ENCODE results near the gene ANKRD40. TPM values are rescaled to one million over a fixed set of nuclear protein-coding genes. Genes with fewer than 3 reads are reported as not detected.

ANKRD40 gene
- total and polyA plus RNA-seq, 9 of the 15 experiments (the other 6 are each of a cell fraction or from before 2014, with no cell fraction given): 9.0 to 28.9 (median 27.7) TPM

GRCh38 chr17:50653738-50654137 lies 54.0 kb downstream of the ANKRD40 start:
- Histone ChIP-seq H3K9me1 (ENCODE audit: control insufficient read depth, insufficient read depth, low read length) (no peaks in the 10 kb centered on the region), H4K20me1 (replicated peaks; ENCODE audit: control insufficient read depth, insufficient read depth, low read length) (no peaks in the 10 kb centered on the region), H3K9ac (ENCODE audit: insufficient read depth in 1 of 2, low read depth in 2 of 2, low read length in 2 of 2) (no peak overlapping the region), H3K4me2 (ENCODE audit: insufficient read depth, low read length) (no peak overlapping the region), H3K27me3 (ENCODE audit: control insufficient read depth in 2 of 2, insufficient read depth in 2 of 2, low read length in 2 of 2) (no peaks in the 10 kb centered on the region), H3K79me2 (ENCODE audit: control insufficient read depth, insufficient read depth, low read length) (no peaks in the 10 kb centered on the region), H3K36me3 (ENCODE audit: control insufficient read depth, insufficient read depth, low read length) (no peaks in the 10 kb centered on the region), H3K27ac (ENCODE audit: extremely low read depth, low read depth, low read length) (no peak overlapping the region), H3K9me3 (replicated peaks; ENCODE audit: control insufficient read depth, insufficient read depth, low read depth, low read length) (peaks cover 4% of the 10 kb centered on the region; the same call in 1 of the 2 replicates), H3K4me1 (replicated peaks in 1 of 2; ENCODE audit: control insufficient read depth in 2 of 2, insufficient read depth in 2 of 2, low read length in 2 of 2) (peaks cover 5 to 8% of the 10 kb centered on the region in 2 experiments; a peak in 4 of 5 replicates), H3K4me3 (no peak overlapping the region), H2AFZ (ENCODE audit: low read depth, low read length) (no peak overlapping the region)
- no peak for ATAC-seq
- in situ Hi-C loops (cut with MboI): no loop called here
- CTCF ChIA-PET (ENCODE audit: low intra/inter-chr PET ratio): no interaction called here
- POLR2A ChIA-PET: interaction anchor here (0.6 to 1.3 kb wide), 3 partner anchors 15 to 165 kb away, joined by 3 read pairs; no protein-coding TSS in a partner anchor
- no TSS peak for BruUV-seq (replicated peaks)
- DNase-seq (ENCODE audit: extremely low read depth in 1 of 4, low spot score in 3 of 4): no peak
- WGBS (ENCODE audit: insufficient coverage, low coverage, missing lambda C conversion rate): 18% methylated on average over 2 of the region's 3 CpGs
- intact Hi-C loops (cut with micrococcal nuclease): no loop called here
- no peak for FAIRE-seq
- TF ChIP-seq SREBF1 (IDR thresholded peaks at IDR 0.05; ENCODE audit: borderline replicate concordance, low read depth, low read length) (no peak), ARID4B (CRISPR knock-in tag; IDR thresholded peaks at IDR 0.05) (no peak), ZNF551 (CRISPR knock-in tag; IDR thresholded peaks at IDR 0.05) (no peak), ZNF316 (IDR thresholded peaks at IDR 0.05) (no peak), ZNF655 (CRISPR knock-in tag; IDR thresholded peaks at IDR 0.05) (no peak), YBX1 (IDR thresholded peaks at IDR 0.05) (no peak)
